HG02623 (cell line): ENCODE data around the gene KCTD11.
"Not testable (repeated sequence)": the region's sequence is repeated elsewhere in the genome, so short reads cannot be mapped to it uniquely, and the experiment has no call there.

Experiments
- ATAC-seq: cut with Tn5 transposase; IDR thresholded peaks from one replicate; pipeline ENCODE4 v1.9.1; 2021; ENCODE audit warnings: moderate library complexity; ENCODE audit not compliant: unreplicated experiment

The KCTD11 gene

GRCh38 chr17:7322520-7323194 is 29.3 kb upstream of the KCTD11 start:
- no peak for ATAC-seq

GRCh38 chr17:7323731-7324437 is 28.1 kb upstream of the KCTD11 start:
- ATAC-seq = no peak

- no peak for ATAC-seq
These were observed 27.6 kb upstream of the KCTD11 start for GRCh38 chr17:7324438-7324779.

GRCh38 chr17:7325031-7325528 is 26.9 kb upstream of the KCTD11 start:
- no peak for ATAC-seq

GRCh38 chr17:7326186-7326585 is 25.8 kb upstream of the KCTD11 start:
- ATAC-seq = no peak

- no peak for ATAC-seq
These were observed 24.9 kb upstream of the KCTD11 start for GRCh38 chr17:7327056-7327455.

GRCh38 chr17:7327501-7327900 is 24.5 kb upstream of the KCTD11 start:
- no peak for ATAC-seq

GRCh38 chr17:7328009-7328408 is 24.0 kb upstream of the KCTD11 start:
- ATAC-seq = no peak

GRCh38 chr17:7328840-7329373 is 23.1 kb upstream of the KCTD11 start, which contains the start of gene NEURL4:
NEURL4 (minus strand) TSS chr17:7329335; CDS start chr17:7329312, 23 bp downstream.
- ATAC-seq = no peak

GRCh38 chr17:7329374-7329996 is 22.5 kb upstream of the KCTD11 start:
- ATAC-seq = peak; percentile 57

- ATAC-seq = peak; percentile 30
These were observed 21.8 kb upstream of the KCTD11 start for GRCh38 chr17:7329997-7330637.

- ATAC-seq = no peak
These were observed 21.3 kb upstream of the KCTD11 start for GRCh38 chr17:7330638-7331015.

GRCh38 chr17:7332111-7332510 is 19.9 kb upstream of the KCTD11 start:
- no peak for ATAC-seq

- ATAC-seq = not testable (repeated sequence)
These were observed 19.3 kb upstream of the KCTD11 start for GRCh38 chr17:7332600-7333069.

- ATAC-seq = no peak
These were observed 16.9 kb upstream of the KCTD11 start for GRCh38 chr17:7334938-7335538.

GRCh38 chr17:7335765-7336164 is 16.2 kb upstream of the KCTD11 start:
- ATAC-seq = not testable (repeated sequence)

GRCh38 chr17:7336240-7337175 is 15.5 kb upstream of the KCTD11 start, which contains the start of gene ACAP1:
ACAP1 (plus strand) TSS chr17:7336529; CDS start chr17:7336735, 206 bp downstream.
- peak; percentile 64 for ATAC-seq

- ATAC-seq = not testable (repeated sequence)
These were observed 14.4 kb upstream of the KCTD11 start for GRCh38 chr17:7337600-7337999.

- ATAC-seq = no peak
These were observed 11.8 kb upstream of the KCTD11 start for GRCh38 chr17:7340179-7340578.
